Naive B cell (primary cell): ENCODE measurements around the gene CDX4. TPM values are rescaled to one million over a fixed set of nuclear protein-coding genes. Genes with fewer than 3 reads are reported as not detected.

Experiments
- ATAC-seq, 2 donors: fragments of 150-1000 bp; cut with Tn5 transposase; 2 replicates each; pipeline ENCODE4 v1.10.0; 2021; ENCODE audit warnings: low read depth in 2 of 2, mild to moderate bottlenecking in 2 of 2, moderate library complexity in 2 of 2
- DNase-seq: peaks from one replicate; pipeline ENCODE4 v3.0.0; 2022
- H3K27ac Mint-ChIP-seq, 6 donors: one replicate each; pipeline ENCODE4 v1.8.0; 2020 to 2022; ENCODE audit warnings: mild to moderate bottlenecking in 6 of 6, mixed read lengths in 6 of 6, moderate library complexity in 5 of 6, inconsistent platforms in 2 of 6
- H3K27me3 Mint-ChIP-seq, 3 donors: one replicate each; pipeline ENCODE4 v1.8.0; 2021 to 2022; ENCODE audit warnings: mixed read lengths in 3 of 3, mild to moderate bottlenecking in 1 of 3
- H3K36me3 Mint-ChIP-seq, 2 donors: one replicate each; pipeline ENCODE4 v1.8.0; 2020 to 2022; ENCODE audit warnings: mixed read lengths in 2 of 2, inconsistent platforms in 1 of 2, mild to moderate bottlenecking in 1 of 2
- H3K4me1 Mint-ChIP-seq, 3 donors: one replicate each; pipeline ENCODE4 v1.8.0; 2020 to 2022; ENCODE audit warnings: mixed read lengths in 3 of 3, inconsistent platforms in 1 of 3, mild to moderate bottlenecking in 1 of 3, moderate library complexity in 1 of 3
- H3K4me3 Mint-ChIP-seq, 8 donors: one replicate each; pipeline ENCODE4 v1.8.0; 2020 to 2022; ENCODE audit warnings: mild to moderate bottlenecking in 8 of 8, mixed read lengths in 8 of 8, moderate library complexity in 8 of 8, inconsistent platforms in 2 of 8
- H3K9me3 Mint-ChIP-seq, 7 donors: one replicate each; pipeline ENCODE4 v1.8.0; 2020 to 2022; ENCODE audit warnings: mixed read lengths in 7 of 7, mild to moderate bottlenecking in 5 of 7, inconsistent platforms in 2 of 7, moderate library complexity in 1 of 7
- polyA plus RNA-seq, 6 donors: library from polyadenylated mRNA; unstranded; fragments of 300-500 nt; fragmentation: Illumina TruSeq; gene quantifications; one replicate each; pipeline ENCODE4 v1.2.3, GENCODE V29; 2021; ENCODE audit warnings: low read depth in 6 of 6

Gene CDX4
- polyA plus RNA-seq: not detected

- no peak within 1 kb of the TSS for H3K4me3 Mint-ChIP-seq
- H3K4me1 Mint-ChIP-seq: no peaks in the 10 kb centered on the region
- peaks cover 17 to 51% (median 40%) of the 10 kb centered on the region in 3 donors for H3K27me3 Mint-ChIP-seq
- peaks cover 0 to 7% of the 10 kb centered on the region in 2 donors for H3K36me3 Mint-ChIP-seq
- H3K9me3 Mint-ChIP-seq: peaks cover 3 to 11% (median 6%) of the 10 kb centered on the region in 7 donors
- DNase-seq: no peak
- no peak for ATAC-seq
- H3K27ac Mint-ChIP-seq: no peak within 1 kb of the TSS
Observed at GRCh38 chrX:73446831-73447230, at the start of gene CDX4. CDX4 (plus strand) TSS chrX:73447053; CDS start chrX:73447254, 201 bp downstream.

- Mint-ChIP-seq H3K9me3 (peaks cover 0 to 18% (median 5%) of the 10 kb centered on the region in 7 donors), H3K27me3 (peaks cover 0 to 13% (median 0%) of the 10 kb centered on the region in 3 donors), H3K4me3 (no peak overlapping the region), H3K27ac (no peak overlapping the region), H3K36me3 (no peaks in the 10 kb centered on the region), H3K4me1 (no peaks in the 10 kb centered on the region)
- no peak for ATAC-seq
- DNase-seq: no peak
Observed at GRCh38 chrX:73398185-73398914, 48.5 kb upstream of the CDX4 start.

GRCh38 chrX:73400136-73400748 lies 46.6 kb upstream of the CDX4 start:
- DNase-seq (no peak), ATAC-seq (no peak)
- Mint-ChIP-seq H3K36me3 (no peaks in the 10 kb centered on the region), H3K4me3 (no peak overlapping the region), H3K27ac (no peak overlapping the region), H3K27me3 (peaks cover 0 to 13% (median 0%) of the 10 kb centered on the region in 3 donors), H3K9me3 (peaks cover 0 to 4% (median 0%) of the 10 kb centered on the region in 7 donors), H3K4me1 (no peaks in the 10 kb centered on the region)

GRCh38 chrX:73401591-73402266 lies 45.1 kb upstream of the CDX4 start:
- H3K27ac Mint-ChIP-seq: no peak overlapping the region
- ATAC-seq: no peak
- peaks cover 0 to 13% (median 0%) of the 10 kb centered on the region in 3 donors for H3K27me3 Mint-ChIP-seq
- DNase-seq: no peak
- H3K36me3 Mint-ChIP-seq: no peaks in the 10 kb centered on the region
- H3K4me3 Mint-ChIP-seq: no peak overlapping the region
- H3K9me3 Mint-ChIP-seq: peaks cover 0 to 18% (median 8%) of the 10 kb centered on the region in 7 donors
- H3K4me1 Mint-ChIP-seq: no peaks in the 10 kb centered on the region

- Mint-ChIP-seq H3K9me3 (peaks cover 5 to 19% (median 14%) of the 10 kb centered on the region in 7 donors), H3K4me1 (no peaks in the 10 kb centered on the region), H3K27me3 (no peaks in the 10 kb centered on the region), H3K36me3 (peaks cover 0 to 5% of the 10 kb centered on the region in 2 donors), H3K4me3 (no peak overlapping the region), H3K27ac (no peak overlapping the region)
- no peak for DNase-seq
- no peak for ATAC-seq
Observed at GRCh38 chrX:73412930-73413329, 33.9 kb upstream of the CDX4 start.

GRCh38 chrX:73447311-73447794 lies 500 bp downstream of the CDX4 start:
- Mint-ChIP-seq H3K27me3 (peaks cover 17 to 53% (median 46%) of the 10 kb centered on the region in 3 donors), H3K4me1 (no peaks in the 10 kb centered on the region), H3K36me3 (peaks cover 0 to 7% of the 10 kb centered on the region in 2 donors), H3K9me3 (peaks cover 2 to 11% (median 5%) of the 10 kb centered on the region in 7 donors), H3K27ac (no peak overlapping the region), H3K4me3 (no peak overlapping the region)
- ATAC-seq (no peak), DNase-seq (no peak)

GRCh38 chrX:73448379-73448778 lies 1.5 kb downstream of the CDX4 start:
- DNase-seq (no peak), ATAC-seq (no peak)
- no peaks in the 10 kb centered on the region for H3K4me1 Mint-ChIP-seq
- H3K27me3 Mint-ChIP-seq: peaks cover 17 to 49% (median 48%) of the 10 kb centered on the region in 3 donors
- H3K36me3 Mint-ChIP-seq: peaks cover 0 to 7% of the 10 kb centered on the region in 2 donors
- peaks cover 2 to 11% (median 3%) of the 10 kb centered on the region in 7 donors for H3K9me3 Mint-ChIP-seq
- H3K4me3 Mint-ChIP-seq: peak overlapping the region in 1 of 8 donors; percentile 12
- H3K27ac Mint-ChIP-seq: peak overlapping the region in 1 of 6 donors; percentile 41

- no peak overlapping the region for H3K27ac Mint-ChIP-seq
- peaks cover 0 to 12% (median 8%) of the 10 kb centered on the region in 3 donors for H3K27me3 Mint-ChIP-seq
- no peak for DNase-seq
- H3K4me1 Mint-ChIP-seq: no peaks in the 10 kb centered on the region
- H3K9me3 Mint-ChIP-seq: peaks cover 0 to 4% (median 0%) of the 10 kb centered on the region in 7 donors
- ATAC-seq: no peak
- no peak overlapping the region for H3K4me3 Mint-ChIP-seq
- no peaks in the 10 kb centered on the region for H3K36me3 Mint-ChIP-seq
Observed at GRCh38 chrX:73455171-73455570, 8.3 kb downstream of the CDX4 start.

GRCh38 chrX:73457306-73457705 lies 10.5 kb downstream of the CDX4 start:
- Mint-ChIP-seq H3K27me3 (peaks cover 0 to 3% (median 1%) of the 10 kb centered on the region in 3 donors), H3K27ac (no peak overlapping the region), H3K9me3 (peaks cover 0 to 4% (median 0%) of the 10 kb centered on the region in 7 donors), H3K36me3 (no peaks in the 10 kb centered on the region), H3K4me1 (no peaks in the 10 kb centered on the region), H3K4me3 (no peak overlapping the region)
- DNase-seq: no peak
- ATAC-seq: no peak

GRCh38 chrX:73468376-73468775 lies 21.5 kb downstream of the CDX4 start:
- DNase-seq: no peak
- H3K27ac Mint-ChIP-seq: no peak overlapping the region
- H3K27me3 Mint-ChIP-seq: no peaks in the 10 kb centered on the region
- H3K36me3 Mint-ChIP-seq: no peaks in the 10 kb centered on the region
- no peak overlapping the region for H3K4me3 Mint-ChIP-seq
- ATAC-seq: no peak
- no peaks in the 10 kb centered on the region for H3K4me1 Mint-ChIP-seq
- H3K9me3 Mint-ChIP-seq: no peaks in the 10 kb centered on the region

GRCh38 chrX:73478961-73479360 lies 32.1 kb downstream of the CDX4 start:
- peaks cover 0 to 18% (median 7%) of the 10 kb centered on the region in 7 donors for H3K9me3 Mint-ChIP-seq
- H3K27me3 Mint-ChIP-seq: peaks cover 0 to 19% (median 13%) of the 10 kb centered on the region in 3 donors
- DNase-seq (no peak), ATAC-seq (no peak)
- no peak overlapping the region for H3K4me3 Mint-ChIP-seq
- H3K4me1 Mint-ChIP-seq: no peaks in the 10 kb centered on the region
- H3K27ac Mint-ChIP-seq: no peak overlapping the region
- H3K36me3 Mint-ChIP-seq: no peaks in the 10 kb centered on the region

- H3K9me3 Mint-ChIP-seq: peaks cover 0 to 23% (median 10%) of the 10 kb centered on the region in 7 donors
- H3K36me3 Mint-ChIP-seq: no peaks in the 10 kb centered on the region
- no peak overlapping the region for H3K4me3 Mint-ChIP-seq
- peaks cover 0 to 14% (median 13%) of the 10 kb centered on the region in 3 donors for H3K27me3 Mint-ChIP-seq
- no peak for ATAC-seq
- no peak overlapping the region for H3K27ac Mint-ChIP-seq
- no peaks in the 10 kb centered on the region for H3K4me1 Mint-ChIP-seq
- no peak for DNase-seq
Observed at GRCh38 chrX:73481521-73481920, 34.7 kb downstream of the CDX4 start.

GRCh38 chrX:73490661-73491060 lies 43.8 kb downstream of the CDX4 start:
- DNase-seq (no peak), ATAC-seq (no peak)
- Mint-ChIP-seq H3K9me3 (peaks cover 1 to 32% (median 17%) of the 10 kb centered on the region in 7 donors), H3K27ac (no peak overlapping the region), H3K4me3 (no peak overlapping the region), H3K27me3 (peaks cover 0 to 2% (median 0%) of the 10 kb centered on the region in 3 donors), H3K36me3 (no peaks in the 10 kb centered on the region), H3K4me1 (no peaks in the 10 kb centered on the region)
